SH-SY5Y (cell line): ENCODE results near the gene GPR152.

Source experiments
- GATA2 ChIP-seq: IDR thresholded peaks from 2 replicates; pipeline ENCODE4 v1.6.1; 2011; ENCODE audit warnings: mild to moderate bottlenecking, low read depth, low read length
- GATA3 ChIP-seq: IDR thresholded peaks from 2 replicates; pipeline ENCODE4 v1.6.1; 2011; ENCODE audit warnings: low read depth, mild to moderate bottlenecking, low read length, moderate library complexity

GRCh38 chr11:67409261-67409666, 43.3 kb downstream of the GPR152 start:
- TF ChIP-seq GATA2 = no peak
- TF ChIP-seq GATA3 = no peak
